SK-N-SH (cell line): Measurements from ENCODE around the gene ASB15. TPM values are rescaled to one million over a fixed set of nuclear protein-coding genes. Genes with fewer than 3 reads are reported as not detected.
A peak's percentile ranks its signal among the peaks of the same experiment; 100 is the strongest.

Source experiments
- CTCF ChIA-PET: fragments of 300-600, 350-600 bp; formaldehyde crosslinking; extraction: SDS; loops from one replicate; lab custom pipeline; 2021; lab: Yijun Ruan, JAX
- POLR2A ChIA-PET: fragments of 350-600 bp; sonication (Branson Sonifier 250); formaldehyde crosslinking; extraction: SDS; loops from one replicate; lab custom pipeline; 2020; ENCODE audit warnings: antibody characterized with exemption, inconsistent platforms; lab: Yijun Ruan, JAX
- DNase-seq: peaks from one replicate; pipeline ENCODE4 v3.0.0; 2012
- H2AFZ ChIP-seq: fragments of 200-600 bp; sonication (generic); 2 replicates; pipeline ENCODE4 v1.8.1; 2016; ENCODE audit warnings: antibody characterized with exemption, mild to moderate bottlenecking, low read depth
- H3F3A ChIP-seq: fragments of 200-600 bp; sonication (generic); replicated peaks from 2 replicates; pipeline ENCODE3; 2016; ENCODE audit warnings: antibody characterized with exemption, mild to moderate bottlenecking; ENCODE audit not compliant: insufficient read depth
- H3K27ac ChIP-seq, 2 experiments: fragments of 200-500 bp in 1 of 2; fragments of 200-600 bp in 1 of 2; sonication (Bioruptor generic) in 1 of 2; sonication (generic), shearing (Covaris generic) in 1 of 2; 2 replicates each; pipeline versions ENCODE4 v1.5.1 to v1.6.1; 2014 to 2016; ENCODE audit warnings: low read depth in 2 of 2, inconsistent platforms in 1 of 2, low read length in 1 of 2, mild to moderate bottlenecking in 1 of 2, mixed read lengths in 1 of 2
- H3K27me3 ChIP-seq: fragments of 200-600 bp; sonication (generic), shearing (Covaris generic); 2 replicates; pipeline ENCODE4 v1.6.1; 2016; ENCODE audit warnings: mixed run types; ENCODE audit not compliant: insufficient read depth
- H3K36me3 ChIP-seq, 2 experiments: fragments of 200-500 bp in 1 of 2; fragments of 200-600 bp in 1 of 2; sonication (Bioruptor generic) in 1 of 2; sonication (generic) in 1 of 2; replicated peaks in 1 of 2; 2 replicates each; pipeline versions ENCODE3 to v1.5.1; 2014 to 2016; ENCODE audit warnings: low read length in 1 of 2, mild to moderate bottlenecking in 1 of 2; ENCODE audit not compliant: insufficient read depth in 2 of 2, control insufficient read depth in 1 of 2
- H3K4me1 ChIP-seq, 2 experiments: fragments of 200-500 bp in 1 of 2; fragments of 200-600 bp in 1 of 2; sonication (Bioruptor generic) in 1 of 2; sonication (generic), shearing (Covaris generic) in 1 of 2; 2 replicates each; pipeline versions ENCODE4 v1.5.1 to v1.6.1; 2014 to 2016; ENCODE audit warnings: low read depth in 1 of 2, low read length in 1 of 2, mixed run types in 1 of 2; ENCODE audit not compliant: insufficient read depth in 2 of 2, control insufficient read depth in 1 of 2
- H3K4me2 ChIP-seq: fragments of 200-600 bp; sonication (generic), shearing (Covaris generic); 2 replicates; pipeline ENCODE4 v1.6.1; 2017; ENCODE audit warnings: mixed run types
- H3K4me3 ChIP-seq, 2 experiments: fragments of 200-500 bp in 1 of 2; fragments of 200-600 bp in 1 of 2; sonication (Bioruptor generic) in 1 of 2; sonication (generic), shearing (Covaris generic) in 1 of 2; 2 replicates each; pipeline versions ENCODE4 v1.5.1 to v1.8.1; 2014 to 2016; ENCODE audit warnings: low read depth in 2 of 2, inconsistent platforms in 1 of 2, low read length in 1 of 2, mild to moderate bottlenecking in 1 of 2, mixed read lengths in 1 of 2, moderate library complexity in 1 of 2
- H3K79me2 ChIP-seq: fragments of 200-600 bp; sonication (generic); 2 replicates; pipeline ENCODE4 v1.8.1; 2017; ENCODE audit warnings: mild to moderate bottlenecking; ENCODE audit not compliant: insufficient read depth
- H3K9ac ChIP-seq: fragments of 200-600 bp; sonication (generic); 2 replicates; pipeline ENCODE4 v1.6.1; 2017; ENCODE audit warnings: mixed run types
- H3K9me2 ChIP-seq: fragments of 200-600 bp; sonication (generic); 2 replicates; pipeline ENCODE4 v1.6.1; 2017; ENCODE audit warnings: mixed run types
- H3K9me3 ChIP-seq: fragments of 200-600 bp; sonication (generic); 2 replicates; pipeline ENCODE4 v1.6.1; 2017; ENCODE audit warnings: mixed run types, mild to moderate bottlenecking, moderate library complexity
- H4K20me1 ChIP-seq: fragments of 200-600 bp; sonication (generic); 2 replicates; pipeline ENCODE4 v1.6.1; 2017; ENCODE audit warnings: mild to moderate bottlenecking, mixed run types; ENCODE audit not compliant: insufficient read depth
- JUND ChIP-seq: IDR thresholded peaks from 2 replicates; pipeline ENCODE4 v1.4.0; 2012
- MEF2A ChIP-seq: IDR thresholded peaks from 2 replicates; pipeline ENCODE4 v1.4.0; 2012; ENCODE audit warnings: low read depth, borderline replicate concordance
- NRF1 ChIP-seq: IDR thresholded peaks from 2 replicates; pipeline ENCODE4 v1.6.1; 2012; ENCODE audit warnings: low read depth, mild to moderate bottlenecking, low read length
- REST ChIP-seq: IDR thresholded peaks from 2 replicates; pipeline ENCODE4 v1.6.1; 2012; ENCODE audit warnings: mild to moderate bottlenecking, low read depth, low read length, moderate library complexity
- RFX5 ChIP-seq: IDR thresholded peaks from 2 replicates; pipeline ENCODE4 v1.6.1; 2012; ENCODE audit warnings: mild to moderate bottlenecking, improper control_type of control experiment, low read length
- SIN3A ChIP-seq: IDR thresholded peaks from 2 replicates; pipeline ENCODE4 v1.6.1; 2012; ENCODE audit warnings: low read depth, mild to moderate bottlenecking, low read length, moderate library complexity, borderline replicate concordance
- TAF1 ChIP-seq: IDR thresholded peaks from 2 replicates; pipeline ENCODE4 v1.6.1; 2012; ENCODE audit warnings: low read depth, mild to moderate bottlenecking, low read length, moderate library complexity, borderline replicate concordance
- WGBS: methylation state at CpG from one replicate; pipeline ENCODE4 v1.1.6; 2017; ENCODE audit warnings: low lambda C conversion rate; 5-methylcytosine and 5-hydroxymethylcytosine counted together
- polyA plus RNA-seq, 3 experiments: library from polyadenylated mRNA; depleted of rRNA; stranded (reverse); fragments of >200 nt; gene quantifications; 2 replicates each; pipeline ENCODE4 v1.2.3, GENCODE V29; 2012
- TF ChIP-seq, protein P1 (sequence below): IDR thresholded peaks from 2 replicates; pipeline ENCODE4; 2012
- TF ChIP-seq, protein P2 (sequence below): fragments of 150-350 bp; IDR thresholded peaks from 2 replicates; pipeline ENCODE4 v1.6.1; 2017; ENCODE audit warnings: antibody characterized with exemption, low read length, low read depth, borderline replicate concordance

Gene ASB15
- polyA plus RNA-seq, 1 of the 3 experiments (the other 2 are of a cell fraction) = not detected

DNA sequence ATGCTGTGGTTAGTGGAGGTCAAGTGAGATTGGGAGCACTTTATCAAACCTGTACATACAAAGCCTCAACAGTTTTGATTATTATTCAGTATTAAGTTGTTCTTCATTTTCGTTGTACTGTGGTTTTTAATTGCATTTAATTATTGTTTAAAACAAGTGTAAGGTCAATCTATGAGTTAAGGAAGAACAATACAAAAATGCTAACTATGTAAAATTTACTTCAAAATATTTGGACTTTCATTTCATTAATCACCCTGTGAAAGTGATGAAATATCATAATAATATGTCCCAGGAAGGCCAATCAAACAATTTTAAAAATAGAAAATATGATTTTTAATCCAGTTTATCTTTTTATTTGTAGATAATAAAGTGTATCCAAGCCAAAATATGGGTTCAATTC lies 30.4 kb upstream of the ASB15 start:
- H4K20me1 ChIP-seq = no peaks in the 10 kb centered on the region
- H3K4me1 ChIP-seq = no peaks in the 10 kb centered on the region; a peak in 1 of 4 replicates
- H3F3A ChIP-seq = no peaks in the 10 kb centered on the region
- DNase-seq = no peak
- no peak overlapping the region for H3K4me3 ChIP-seq
- H3K27me3 ChIP-seq = no peaks in the 10 kb centered on the region
- POLR2A ChIA-PET = no interaction called here
- TF ChIP-seq SIN3A (no peak), RFX5 (no peak), JUND (no peak), NRF1 (no peak), MEF2A (no peak), TAF1 (no peak), REST (no peak)
- TF ChIP-seq, protein P1, sequence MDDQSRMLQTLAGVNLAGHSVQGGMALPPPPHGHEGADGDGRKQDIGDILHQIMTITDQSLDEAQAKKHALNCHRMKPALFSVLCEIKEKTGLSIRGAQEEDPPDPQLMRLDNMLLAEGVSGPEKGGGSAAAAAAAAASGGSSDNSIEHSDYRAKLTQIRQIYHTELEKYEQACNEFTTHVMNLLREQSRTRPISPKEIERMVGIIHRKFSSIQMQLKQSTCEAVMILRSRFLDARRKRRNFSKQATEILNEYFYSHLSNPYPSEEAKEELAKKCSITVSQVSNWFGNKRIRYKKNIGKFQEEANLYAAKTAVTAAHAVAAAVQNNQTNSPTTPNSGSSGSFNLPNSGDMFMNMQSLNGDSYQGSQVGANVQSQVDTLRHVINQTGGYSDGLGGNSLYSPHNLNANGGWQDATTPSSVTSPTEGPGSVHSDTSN = no peak
- H3K9me2 ChIP-seq = no peaks in the 10 kb centered on the region
- no peak overlapping the region for H3K4me2 ChIP-seq
- no peak overlapping the region for H3K27ac ChIP-seq
- no peaks in the 10 kb centered on the region for H3K36me3 ChIP-seq
- CTCF ChIA-PET = interaction anchor here (0.6 to 3.1 kb wide), 2 partner anchors 10 to 138 kb away, joined by 4 to 16 read pairs; no protein-coding TSS in a partner anchor
- H3K9ac ChIP-seq = no peak overlapping the region
- no peaks in the 10 kb centered on the region for H3K9me3 ChIP-seq
- H3K79me2 ChIP-seq = no peaks in the 10 kb centered on the region
- H2AFZ ChIP-seq = 0 out of 2 replicates have a peak overlapping the region, but pooled peaks have one; percentile 8
- WGBS = 41% methylated on average over 1 of the region's 1 CpG

GRCh38 chr7:123571684-123572083 lies 29.9 kb upstream of the ASB15 start:
- Histone ChIP-seq H3F3A (no peaks in the 10 kb centered on the region), H3K27me3 (0 out of 2 replicates have a peak, but pooled peaks cover 3% of the 10 kb centered on the region), H3K79me2 (no peaks in the 10 kb centered on the region), H3K27ac (no peak overlapping the region), H3K36me3 (no peaks in the 10 kb centered on the region), H3K9me3 (no peaks in the 10 kb centered on the region), H2AFZ (no peak overlapping the region), H3K4me2 (no peak overlapping the region), H3K9ac (no peak overlapping the region), H4K20me1 (no peaks in the 10 kb centered on the region), H3K4me1 (no peaks in the 10 kb centered on the region; a peak in 1 of 4 replicates), H3K4me3 (no peak overlapping the region), H3K9me2 (no peaks in the 10 kb centered on the region)
- DNase-seq = no peak
- 68% methylated on average over 1 of the region's 1 CpG for WGBS
- POLR2A ChIA-PET = no interaction called here
- CTCF ChIA-PET = interaction anchor here (3.1 kb wide), 1 partner anchor 9 kb away, joined by 16 read pairs; no protein-coding TSS in a partner anchor
- TF ChIP-seq, protein P2, sequence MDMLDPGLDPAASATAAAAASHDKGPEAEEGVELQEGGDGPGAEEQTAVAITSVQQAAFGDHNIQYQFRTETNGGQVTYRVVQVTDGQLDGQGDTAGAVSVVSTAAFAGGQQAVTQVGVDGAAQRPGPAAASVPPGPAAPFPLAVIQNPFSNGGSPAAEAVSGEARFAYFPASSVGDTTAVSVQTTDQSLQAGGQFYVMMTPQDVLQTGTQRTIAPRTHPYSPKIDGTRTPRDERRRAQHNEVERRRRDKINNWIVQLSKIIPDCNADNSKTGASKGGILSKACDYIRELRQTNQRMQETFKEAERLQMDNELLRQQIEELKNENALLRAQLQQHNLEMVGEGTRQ = no peak
